H1 (cell line): ENCODE results near the gene NSUN6. TPM values are rescaled to one million over a fixed set of nuclear protein-coding genes. Genes with fewer than 3 reads are reported as not detected.

Experiments used
- PHF8 ChIP-seq: fragments of 200-600 bp; sonication (generic); conservative IDR thresholded peaks from 2 replicates; pipeline ENCODE4 v1.7.1; 2012; ENCODE audit warnings: low read depth, mild to moderate bottlenecking, inconsistent platforms, low read length, moderate library complexity
- USF2 ChIP-seq: IDR thresholded peaks from 2 replicates; pipeline ENCODE4 v1.6.1; 2011; ENCODE audit warnings: low read length, improper control_type of control experiment
- polyA plus RNA-seq, 7 experiments: library from polyadenylated mRNA; depleted of rRNA in 3 of 7; stranded (reverse) in 5 of 7; unstranded in 2 of 7; fragments of >200 nt in 5 of 7; fragments of 200-250 nt in 2 of 7; gene quantifications; 1 replicate in 5 of 7; 2 replicates in 1 of 7; 4 replicates in 1 of 7; pipeline versions ENCODE4 v1.2.1 to v1.2.3, GENCODE V29; 2011 to 2013; ENCODE audit warnings: missing spikeins in 2 of 7, mixed read lengths in 2 of 7
- total RNA-seq: library from RNA; stranded (reverse); fragmentation: NEBNext Ultra II Directional; extraction: Animal tissue kit (Norgen Biotek cat#: 25700); gene quantifications from 2 replicates; pipeline ENCODE4 v1.2.1, GENCODE V29; 2021
- TF ChIP-seq, protein P1 (sequence below): IDR thresholded peaks from 2 replicates; pipeline ENCODE4 v1.6.1; 2012; ENCODE audit warnings: low read length, inconsistent platforms

NSUN6 gene
- total and polyA plus RNA-seq, 2 of the 8 experiments (the other 6 are each of a cell fraction or from before 2014, with no cell fraction given): 5.9 to 14.4 TPM

GRCh38 chr10:18664841-18665478, 13.6 kb upstream of the NSUN6 start (continued):
- TF ChIP-seq, protein P1, sequence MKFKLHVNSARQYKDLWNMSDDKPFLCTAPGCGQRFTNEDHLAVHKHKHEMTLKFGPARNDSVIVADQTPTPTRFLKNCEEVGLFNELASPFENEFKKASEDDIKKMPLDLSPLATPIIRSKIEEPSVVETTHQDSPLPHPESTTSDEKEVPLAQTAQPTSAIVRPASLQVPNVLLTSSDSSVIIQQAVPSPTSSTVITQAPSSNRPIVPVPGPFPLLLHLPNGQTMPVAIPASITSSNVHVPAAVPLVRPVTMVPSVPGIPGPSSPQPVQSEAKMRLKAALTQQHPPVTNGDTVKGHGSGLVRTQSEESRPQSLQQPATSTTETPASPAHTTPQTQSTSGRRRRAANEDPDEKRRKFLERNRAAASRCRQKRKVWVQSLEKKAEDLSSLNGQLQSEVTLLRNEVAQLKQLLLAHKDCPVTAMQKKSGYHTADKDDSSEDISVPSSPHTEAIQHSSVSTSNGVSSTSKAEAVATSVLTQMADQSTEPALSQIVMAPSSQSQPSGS: no peak
- TF ChIP-seq USF2 (no peak), PHF8 (no peak)
